NCI-H2029 (cell line): ENCODE results near the gene ADAMTS9.
"Not testable (repeated sequence)": the region's sequence is repeated elsewhere in the genome, so short reads cannot be mapped to it uniquely, and the experiment has no call there.

Source experiments
- DNase-seq: peaks from one replicate; lab custom pipeline; 2025; lab: John Stamatoyannopoulos, UW

The ADAMTS9 gene

GRCh38 chr3:64574194-64574593, 113.6 kb downstream of the ADAMTS9 start:
- DNase-seq: no peak

- no peak for DNase-seq
These were observed 115.8 kb downstream of the ADAMTS9 start for GRCh38 chr3:64571982-64572381.

GRCh38 chr3:64568895-64569517, 118.8 kb downstream of the ADAMTS9 start:
- no peak for DNase-seq

- no peak for DNase-seq
These were observed 120.9 kb downstream of the ADAMTS9 start for GRCh38 chr3:64566859-64567258.

- no peak for DNase-seq
These were observed 124.0 kb downstream of the ADAMTS9 start for GRCh38 chr3:64563751-64564150.

GRCh38 chr3:64561868-64562267, 125.9 kb downstream of the ADAMTS9 start:
- no peak for DNase-seq

DNA sequence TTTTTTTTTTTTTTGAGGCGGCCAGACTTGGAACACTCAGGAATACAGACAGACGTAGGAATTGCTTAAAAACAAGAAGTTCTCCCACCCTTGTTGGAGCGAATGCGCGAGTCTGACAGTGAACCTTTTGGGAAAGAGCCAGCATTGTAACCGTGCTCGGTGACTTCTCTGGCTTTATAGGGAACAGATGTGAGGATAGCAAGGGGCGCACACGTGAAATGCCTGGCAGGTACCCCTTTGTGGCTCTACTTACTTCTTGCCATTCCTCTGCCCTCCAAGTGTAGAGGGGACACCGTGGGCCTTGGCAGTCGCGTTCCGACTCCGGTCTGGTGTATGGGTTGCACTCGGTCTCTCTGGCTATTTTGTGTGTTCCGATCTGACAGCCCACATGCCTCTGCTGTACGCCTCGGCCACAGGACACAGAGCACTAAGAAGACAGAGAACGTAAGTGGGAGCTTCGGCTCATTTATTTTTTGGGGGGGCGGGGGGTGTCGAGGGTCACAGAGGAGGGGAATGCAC, 126.4 kb downstream of the ADAMTS9 start:
- no peak for DNase-seq

- DNase-seq: no peak
These were observed 127.0 kb downstream of the ADAMTS9 start for GRCh38 chr3:64560791-64561190.

DNA sequence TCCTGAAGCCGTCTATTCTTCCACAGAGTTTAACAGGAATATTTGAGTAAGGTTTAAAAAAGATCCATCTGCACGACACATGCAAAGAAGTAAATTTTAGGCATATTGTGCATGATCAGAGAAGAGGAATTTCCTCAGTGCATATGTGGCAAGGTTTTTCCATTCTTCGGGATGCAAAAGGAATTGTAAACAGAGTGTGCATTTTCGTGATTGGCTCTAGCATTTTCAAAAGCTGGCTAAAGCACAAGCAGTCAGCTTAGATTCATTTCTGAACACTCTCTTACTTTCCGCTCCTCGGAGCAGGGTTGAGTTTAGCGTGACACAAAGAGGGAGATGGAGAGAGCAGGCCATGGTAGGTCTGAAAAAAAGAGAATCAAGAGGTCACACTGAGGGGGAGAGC, 128.2 kb downstream of the ADAMTS9 start:
- DNase-seq: no peak

GRCh38 chr3:64556046-64556445, 131.8 kb downstream of the ADAMTS9 start:
- DNase-seq: no peak

- DNase-seq: no peak
These were observed 132.4 kb downstream of the ADAMTS9 start for GRCh38 chr3:64555351-64555750.

DNA sequence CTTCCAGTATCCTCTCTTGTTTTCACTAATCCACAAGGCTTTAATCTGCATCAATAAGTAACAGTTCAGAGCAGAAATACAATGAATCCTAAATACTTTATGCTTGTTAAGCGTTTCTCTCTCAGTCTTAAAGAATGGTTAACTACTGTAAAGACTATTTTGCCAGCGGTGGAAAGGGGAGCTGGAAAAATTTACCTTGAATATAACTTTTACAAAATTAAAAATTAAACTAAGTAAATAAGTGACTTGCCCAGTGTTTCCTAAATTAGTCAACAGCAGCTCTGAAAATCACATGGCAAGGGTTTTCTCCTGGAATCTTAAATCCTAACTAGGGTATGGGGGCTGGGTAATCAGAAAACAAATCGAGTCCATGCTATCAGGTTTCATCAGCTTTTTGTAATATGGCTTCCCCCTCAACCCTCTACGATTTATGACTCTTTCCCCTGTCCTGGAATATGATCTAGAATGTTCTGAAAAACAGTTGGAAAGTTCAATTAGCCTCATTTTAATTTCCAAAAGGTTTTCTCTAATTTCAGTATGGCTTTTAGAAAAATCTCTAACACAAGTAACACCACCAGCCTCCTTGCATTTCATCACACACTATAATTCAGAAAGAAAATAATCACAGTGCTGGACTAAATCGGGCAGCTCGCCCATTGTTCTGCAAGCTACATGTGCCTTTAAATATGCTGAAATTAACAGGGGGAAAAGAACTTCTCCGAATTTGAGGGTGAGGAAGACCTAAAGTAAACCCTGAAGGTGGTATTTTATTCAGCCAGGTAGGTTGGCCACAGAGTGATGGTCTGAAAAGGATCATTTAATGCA, 133.5 kb downstream of the ADAMTS9 start:
- DNase-seq: no peak

- DNase-seq: no peak
These were observed 134.8 kb downstream of the ADAMTS9 start for GRCh38 chr3:64552966-64553365.

DNA sequence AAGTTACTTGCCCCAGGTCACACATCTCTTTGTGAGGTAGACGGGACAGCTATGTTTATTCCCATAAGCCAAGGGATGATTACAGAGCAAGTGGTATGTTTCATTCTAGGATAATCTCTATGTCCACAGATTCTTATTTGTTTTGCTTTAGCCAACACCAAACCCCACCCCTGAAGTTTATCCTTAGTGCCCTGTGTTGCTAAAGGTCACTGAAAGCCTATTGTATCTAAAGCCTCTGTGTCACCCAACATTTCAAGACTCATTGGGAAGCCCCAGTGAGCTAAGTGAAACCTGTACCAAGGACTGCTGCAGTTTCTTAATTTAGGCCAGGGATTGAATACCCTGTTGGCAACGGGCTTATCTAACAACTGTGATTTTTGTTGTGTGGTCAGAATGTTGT, 135.6 kb downstream of the ADAMTS9 start:
- no peak for DNase-seq

- no peak for DNase-seq
These were observed 136.1 kb downstream of the ADAMTS9 start for GRCh38 chr3:64551697-64552096.

DNA sequence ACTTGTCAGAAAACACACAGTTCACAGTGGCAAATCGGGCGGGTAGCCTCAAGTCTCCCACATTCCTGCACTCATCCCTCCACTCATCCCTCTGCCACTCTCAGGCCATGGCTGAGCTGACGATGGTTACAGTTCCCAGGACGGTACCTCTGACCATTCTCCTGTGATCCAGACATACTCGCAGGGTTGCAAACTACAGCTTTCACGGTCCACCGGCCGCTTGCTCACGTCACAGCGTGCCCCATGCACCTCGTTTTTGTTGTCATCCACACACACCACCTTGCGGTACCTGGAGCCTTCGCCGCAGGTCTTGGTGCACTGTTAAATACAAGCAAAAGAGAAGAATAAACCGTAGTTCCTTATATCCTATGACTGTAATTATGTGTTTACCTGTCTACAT, 137.1 kb downstream of the ADAMTS9 start:
- no peak for DNase-seq

DNA sequence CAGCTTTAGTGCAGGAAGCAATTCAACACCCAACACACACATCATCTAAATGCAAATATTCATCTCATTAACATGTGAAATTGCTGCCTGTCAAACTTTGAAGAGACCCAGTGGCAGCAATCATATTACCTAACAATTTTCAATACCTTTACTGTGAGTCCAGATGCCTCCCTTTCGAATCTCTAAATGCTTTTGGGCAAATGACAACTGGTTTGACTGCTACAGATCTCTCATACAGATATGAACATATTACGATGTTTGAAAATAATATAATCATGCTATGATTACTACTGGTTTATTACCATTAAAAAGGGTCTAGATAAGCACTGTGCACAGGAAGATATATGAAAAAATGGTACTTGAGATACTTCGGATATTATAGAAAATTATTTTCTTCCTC, 137.9 kb downstream of the ADAMTS9 start:
- no peak for DNase-seq

DNA sequence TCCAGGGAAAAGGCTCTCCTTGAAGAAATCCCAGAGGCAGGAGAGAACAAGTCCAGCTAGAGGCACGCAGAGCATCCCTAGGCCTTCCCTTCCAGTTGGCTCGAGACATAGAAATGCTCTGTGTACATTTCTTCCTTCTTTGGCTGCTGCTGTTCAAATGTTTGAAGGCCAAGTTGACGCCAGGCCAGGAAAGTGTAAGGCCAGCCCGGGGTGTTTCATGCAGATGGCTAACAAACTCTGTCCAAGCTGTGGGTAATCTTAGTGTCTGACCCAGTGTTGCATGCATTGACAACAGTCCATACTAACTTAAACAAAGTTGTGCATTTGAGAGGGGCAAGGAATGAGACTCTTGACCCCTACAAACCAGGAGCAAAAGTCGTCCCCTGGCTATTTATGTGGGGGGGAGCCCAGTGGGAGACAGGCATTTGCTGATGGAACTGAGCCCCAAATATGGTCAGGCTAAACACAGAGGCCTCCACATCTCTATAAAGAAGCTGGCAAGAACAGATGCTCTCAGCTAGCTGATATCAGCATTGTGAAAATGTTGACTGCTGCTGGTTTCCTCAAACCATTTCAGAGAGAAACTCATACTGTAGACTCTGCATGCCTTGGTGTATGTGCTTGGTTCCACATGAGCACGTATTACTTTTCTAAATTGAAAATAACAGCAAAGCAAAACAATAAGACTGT, 139.5 kb downstream of the ADAMTS9 start:
- no peak for DNase-seq

GRCh38 chr3:64546856-64547255, 140.9 kb downstream of the ADAMTS9 start:
- DNase-seq: no peak

DNA sequence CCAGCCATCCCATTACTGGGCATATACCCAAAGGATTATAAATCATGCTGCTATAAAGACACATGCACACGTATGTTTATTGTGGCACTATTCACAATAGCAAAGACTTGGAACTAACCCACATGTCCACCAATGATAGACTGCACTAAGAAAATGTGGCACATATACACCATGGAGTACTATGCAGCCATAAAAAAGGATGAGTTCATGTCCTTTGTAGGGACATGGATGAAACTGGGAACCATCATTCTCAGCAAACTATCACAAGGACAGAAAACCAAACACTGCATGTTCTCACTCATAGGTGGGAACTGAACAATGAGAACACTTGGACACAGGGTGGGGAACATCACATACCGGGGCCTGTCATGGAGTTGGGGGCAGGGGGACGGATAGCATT, 142.6 kb downstream of the ADAMTS9 start:
- not testable (repeated sequence) for DNase-seq

DNA sequence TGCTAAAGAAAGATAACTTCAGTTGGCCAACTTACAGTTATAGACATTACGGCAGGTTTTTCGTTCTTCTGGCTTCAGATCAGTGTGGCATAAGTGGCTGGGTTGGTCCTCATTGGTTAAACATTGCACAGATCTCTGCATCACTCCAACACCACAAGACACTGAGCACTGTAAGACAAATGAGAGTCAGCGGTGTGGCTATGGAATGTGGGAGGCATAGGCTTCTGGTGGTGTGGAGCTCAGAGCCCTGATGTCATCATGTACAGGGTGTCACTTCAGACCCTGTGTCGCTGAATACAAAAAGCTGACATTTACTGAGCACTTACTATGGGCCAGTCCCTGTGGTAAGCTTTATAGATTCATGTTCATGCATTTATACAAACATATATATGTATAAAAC, 146.0 kb downstream of the ADAMTS9 start:
- DNase-seq: no peak

- DNase-seq: no peak
These were observed 148.2 kb downstream of the ADAMTS9 start for GRCh38 chr3:64539451-64540196.
